Left colon (tissue), 2 donors: ENCODE measurements around the gene TEX14. TPM values are rescaled to one million over a fixed set of nuclear protein-coding genes. Genes with fewer than 3 reads are reported as not detected.
A peak's percentile ranks its signal among the peaks of the same experiment; 100 is the strongest.
"Not testable (repeated sequence)": the region's sequence is repeated elsewhere in the genome, so short reads cannot be mapped to it uniquely, and the experiment has no call there.

ENCODE experiments used
- ATAC-seq: fragments of 200-7000 bp; cut with Tn5 transposase; one replicate; pipeline ENCODE4 v1.9.1; 2020; ENCODE audit warnings: mild to moderate bottlenecking, moderate library complexity
- DNase-seq, 2 donors: peaks; one replicate each; pipeline ENCODE4 v3.0.0-alpha.2; 2020
- intact Hi-C, 2 donors: fragments of 100-400 bp; cut with DNase I in 1 of 2; cut with micrococcal nuclease in 1 of 2; formaldehyde crosslinking; loops; one replicate each; pipeline versions ENCODE4 v1.11.2 to v1.14.0; 2022; cut with DNase I, micrococcal nuclease
- total RNA-seq, 2 donors: library from RNA; stranded (reverse); fragmentation: NEBNext Ultra II Directional; extraction: Animal tissue kit (Norgen Biotek cat#: 25700); gene quantifications; one replicate each; pipeline ENCODE4 v1.2.1, GENCODE V29; 2021
- donor health status: DM: no; HTN: no; CAD: no.
- donor health status: DM: yes; HTN: yes; CAD: no.

The TEX14 gene
- total RNA-seq, 2 donors from 2014 or later = 0.06 TPM; not detected in 1

GRCh38 chr17:58692239-58693055 lies 602 bp upstream of the TEX14 start, which contains the start of gene RAD51C:
Gene RAD51C (plus strand): TSS chr17:58692602. CDS start chr17:58692644, 42 bp downstream.
- ATAC-seq (peak; percentile 100), DNase-seq (peak; percentile 82 to 90)
- intact Hi-C loops = loop anchor here in 1 of 2 donors (10.0 kb wide), 1 partner anchor 178 kb away; the partner anchor contains the start of gene MTMR4

DNA sequence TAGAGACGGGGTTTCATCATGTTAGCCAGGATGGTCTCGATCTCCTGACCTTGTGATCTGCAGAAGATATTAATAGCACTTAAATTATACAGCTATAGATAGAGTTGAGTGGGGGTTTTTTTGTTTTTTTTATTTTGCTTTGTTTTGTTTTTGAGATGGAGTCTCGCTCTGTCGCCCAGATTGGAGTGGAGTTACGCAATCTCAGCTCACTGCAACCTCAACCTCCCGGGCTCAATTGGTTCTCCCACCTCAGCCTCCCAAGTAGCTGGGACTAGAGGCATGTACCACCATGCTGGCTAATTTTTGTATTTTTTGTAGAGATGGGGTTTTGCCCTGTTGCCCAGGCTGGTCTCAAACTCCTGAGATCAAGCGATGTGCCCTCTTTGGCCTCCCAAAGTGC lies 1.8 kb downstream of the TEX14 start:
- ATAC-seq, DNase-seq: not testable (repeated sequence)
- intact Hi-C loops = loop anchor here in 1 of 2 donors (10.0 kb wide), 1 partner anchor 175 kb away; the partner anchor contains the start of gene MTMR4

- intact Hi-C loops = no loop called here
- DNase-seq (no peak), ATAC-seq (no peak)
Observed at GRCh38 chr17:58688521-58688920, 3.3 kb downstream of the TEX14 start.

DNA sequence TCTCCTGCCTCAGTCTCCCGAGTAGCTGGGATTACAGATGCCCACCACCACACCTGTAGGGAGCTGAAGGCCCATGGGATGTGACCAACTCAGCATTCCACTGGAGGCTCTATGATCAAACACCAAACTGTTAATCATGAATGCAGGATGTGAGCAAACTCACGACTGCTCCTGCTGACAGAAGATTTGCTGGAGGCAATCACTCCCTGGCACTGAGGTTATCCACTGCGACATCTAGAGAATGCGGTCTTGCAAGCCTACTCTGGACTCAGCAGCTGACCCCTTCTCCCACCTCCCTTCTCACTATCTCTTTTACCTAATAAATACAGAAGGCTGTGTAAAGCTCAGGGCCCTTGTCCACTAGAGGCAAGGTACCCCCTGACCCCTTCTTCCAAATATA lies 4.9 kb downstream of the TEX14 start:
- intact Hi-C loops = no loop called here
- no peak for ATAC-seq
- DNase-seq = no peak

GRCh38 chr17:58684462-58684861 lies 7.4 kb downstream of the TEX14 start:
- intact Hi-C loops, DNase-seq, ATAC-seq: not testable (repeated sequence)

GRCh38 chr17:58684003-58684402 lies 7.8 kb downstream of the TEX14 start:
- intact Hi-C loops = no loop called here
- ATAC-seq (no peak), DNase-seq (no peak)

- ATAC-seq (no peak), DNase-seq (no peak)
- intact Hi-C loops = no loop called here
Observed at GRCh38 chr17:58680038-58680369, 11.8 kb downstream of the TEX14 start.

GRCh38 chr17:58679263-58680037 lies 12.4 kb downstream of the TEX14 start:
- ATAC-seq = no peak
- intact Hi-C loops = no loop called here
- no peak for DNase-seq

GRCh38 chr17:58678287-58678686 lies 13.6 kb downstream of the TEX14 start:
- DNase-seq, ATAC-seq, intact Hi-C loops: not testable (repeated sequence)

GRCh38 chr17:58677194-58677880 lies 14.5 kb downstream of the TEX14 start:
- no peak for ATAC-seq
- no peak for DNase-seq
- intact Hi-C loops = no loop called here

GRCh38 chr17:58671969-58672368 lies 19.9 kb downstream of the TEX14 start:
- no peak for DNase-seq
- no peak for ATAC-seq
- intact Hi-C loops = no loop called here

GRCh38 chr17:58669853-58670252 lies 22.0 kb downstream of the TEX14 start:
- intact Hi-C loops = no loop called here
- ATAC-seq = no peak
- DNase-seq = no peak

DNA sequence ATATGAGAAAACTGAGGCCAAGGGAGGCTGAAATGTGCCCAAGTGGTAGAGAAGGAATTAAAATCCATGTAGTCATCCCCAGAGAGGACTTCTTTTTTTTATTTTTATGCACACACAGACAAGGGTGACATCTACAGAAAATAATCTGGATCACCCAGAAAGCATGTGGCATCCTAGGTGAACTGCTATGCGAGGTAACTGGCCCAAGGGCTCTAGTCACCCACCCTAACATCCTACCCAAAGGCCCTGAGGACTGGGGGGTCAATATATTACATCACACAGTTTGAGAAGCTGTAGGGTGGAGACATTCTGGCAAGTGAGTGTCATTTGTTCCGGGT lies 23.3 kb downstream of the TEX14 start:
- no peak for DNase-seq
- ATAC-seq = no peak
- intact Hi-C loops = no loop called here

- DNase-seq (no peak), ATAC-seq (no peak)
- intact Hi-C loops = no loop called here
Observed at GRCh38 chr17:58667934-58668597, 23.8 kb downstream of the TEX14 start.

- DNase-seq (peak; percentile 87), ATAC-seq (peak; percentile 95)
- intact Hi-C loops = no loop called here
Observed at GRCh38 chr17:58666858-58667267, 25.0 kb downstream of the TEX14 start.

GRCh38 chr17:58665946-58666857 lies 25.6 kb downstream of the TEX14 start:
- intact Hi-C loops = no loop called here
- DNase-seq = no peak
- peak; percentile 40 for ATAC-seq

DNA sequence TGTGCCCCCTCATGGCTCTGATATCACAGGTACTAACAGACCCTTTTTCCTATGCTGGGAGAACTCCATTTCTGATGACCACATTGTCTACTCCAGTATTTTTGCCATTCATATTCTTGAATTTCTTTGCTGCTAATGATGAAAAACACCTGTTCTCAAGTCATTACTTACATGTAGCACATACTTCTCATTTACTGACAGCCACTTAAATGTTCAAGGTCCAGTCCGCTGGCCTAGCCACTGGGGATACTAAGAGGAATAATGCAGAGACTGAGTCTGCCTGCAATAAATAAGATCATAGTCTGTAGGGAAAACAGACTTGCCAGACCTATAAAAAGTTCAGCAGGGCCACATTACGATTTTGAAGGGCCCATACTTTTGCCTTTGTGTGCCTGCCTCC lies 27.5 kb downstream of the TEX14 start:
- intact Hi-C loops = no loop called here
- DNase-seq (no peak), ATAC-seq (no peak)

- no peak for ATAC-seq
- DNase-seq = no peak
- intact Hi-C loops = no loop called here
Observed at GRCh38 chr17:58661499-58661898, 30.3 kb downstream of the TEX14 start.
